HPDE6-E6E7 (cell line): ENCODE data around the gene PPM1H.
"Not testable (repeated sequence)": the region's sequence is repeated elsewhere in the genome, so short reads cannot be mapped to it uniquely, and the experiment has no call there.

Experiments
- DNase-seq: peaks from one replicate; pipeline ENCODE4 v3.0.0; 2011; ENCODE audit warnings: missing footprints; ENCODE audit errors: extremely low spot score

PPM1H gene

GRCh38 chr12:62737615-62738014 is 197.3 kb downstream of the PPM1H start:
- no peak for DNase-seq

- DNase-seq = no peak
These were observed 197.8 kb downstream of the PPM1H start for GRCh38 chr12:62737188-62737587.

- no peak for DNase-seq
These were observed 198.4 kb downstream of the PPM1H start for GRCh38 chr12:62736596-62736995.

- DNase-seq = peak; percentile 51
These were observed 202.0 kb downstream of the PPM1H start for GRCh38 chr12:62732861-62733427.

- peak; percentile 45 for DNase-seq
These were observed 203.7 kb downstream of the PPM1H start for GRCh38 chr12:62731055-62731820.

- DNase-seq = no peak
These were observed 204.3 kb downstream of the PPM1H start for GRCh38 chr12:62730649-62731048.

- not testable (repeated sequence) for DNase-seq
These were observed 205.1 kb downstream of the PPM1H start for GRCh38 chr12:62729579-62730544.

- DNase-seq = no peak
These were observed 206.2 kb downstream of the PPM1H start for GRCh38 chr12:62728741-62729140.

- DNase-seq = no peak
These were observed 208.4 kb downstream of the PPM1H start for GRCh38 chr12:62726471-62726980.

GRCh38 chr12:62725781-62726180 is 209.2 kb downstream of the PPM1H start:
- no peak for DNase-seq

GRCh38 chr12:62724947-62725451 is 210.0 kb downstream of the PPM1H start:
- peak; percentile 85 for DNase-seq

GRCh38 chr12:62724285-62724684 is 210.7 kb downstream of the PPM1H start:
- no peak for DNase-seq

GRCh38 chr12:62722971-62723680 is 211.8 kb downstream of the PPM1H start:
- DNase-seq = no peak

GRCh38 chr12:62720661-62721330 is 214.2 kb downstream of the PPM1H start:
- no peak for DNase-seq

- DNase-seq = no peak
These were observed 214.9 kb downstream of the PPM1H start for GRCh38 chr12:62720025-62720424.

- DNase-seq = no peak
These were observed 216.1 kb downstream of the PPM1H start for GRCh38 chr12:62718762-62719426.

GRCh38 chr12:62717643-62718042 is 217.3 kb downstream of the PPM1H start:
- no peak for DNase-seq

GRCh38 chr12:62716866-62717525 is 218.0 kb downstream of the PPM1H start:
- DNase-seq = no peak

- DNase-seq = no peak
These were observed 218.9 kb downstream of the PPM1H start for GRCh38 chr12:62716037-62716436.
